KMS-11 (cell line): ENCODE measurements around the gene OTUD5.
A peak's percentile ranks its signal among the peaks of the same experiment; 100 is the strongest.

ENCODE experiments used
- H2AFZ ChIP-seq: fragments of 200-600 bp; sonication (generic); 2 replicates; pipeline ENCODE4 v1.6.1; 2016; ENCODE audit warnings: antibody characterized with exemption, mixed run types, low read depth
- H3K27ac ChIP-seq: fragments of 200-600 bp; sonication (generic); 2 replicates; pipeline ENCODE4 v1.6.1; 2016; ENCODE audit warnings: mild to moderate bottlenecking, mixed run types
- H3K27me3 ChIP-seq: fragments of 200-600 bp; sonication (generic); 2 replicates; pipeline ENCODE4 v1.6.1; 2017; ENCODE audit warnings: mild to moderate bottlenecking, low read depth, mixed run types, moderate library complexity; ENCODE audit not compliant: insufficient read depth
- H3K36me3 ChIP-seq: fragments of 200-600 bp; sonication (generic); 2 replicates; pipeline ENCODE4 v1.6.1; 2017; ENCODE audit warnings: mild to moderate bottlenecking, mixed run types; ENCODE audit not compliant: insufficient read depth
- H3K4me1 ChIP-seq: fragments of 200-600 bp; sonication (generic); 2 replicates; pipeline ENCODE4 v1.6.1; 2016; ENCODE audit warnings: mild to moderate bottlenecking, low read depth, mixed run types; ENCODE audit not compliant: poor library complexity, severe bottlenecking
- H3K4me2 ChIP-seq: fragments of 200-600 bp; sonication (generic); 2 replicates; pipeline ENCODE4 v1.7.0; 2016; ENCODE audit warnings: mild to moderate bottlenecking, mixed run types
- H3K4me3 ChIP-seq: fragments of 200-600 bp; sonication (generic); IDR thresholded peaks from 2 replicates; pipeline ENCODE4 v1.6.1; 2017; ENCODE audit warnings: low read depth, low read length, mixed read lengths; ENCODE audit not compliant: insufficient read depth
- H3K79me2 ChIP-seq: fragments of 200-600 bp; sonication (generic); 2 replicates; pipeline ENCODE4 v1.6.1; 2016; ENCODE audit warnings: low read depth, mixed run types; ENCODE audit not compliant: insufficient read depth
- H3K9ac ChIP-seq: fragments of 200-600 bp; sonication (generic); 2 replicates; pipeline ENCODE4 v1.6.1; 2016; ENCODE audit warnings: mild to moderate bottlenecking, mixed run types
- H4K20me1 ChIP-seq: fragments of 200-600 bp; sonication (generic); 2 replicates; pipeline ENCODE4 v1.6.1; 2016; ENCODE audit warnings: mild to moderate bottlenecking, mixed run types; ENCODE audit not compliant: insufficient read depth
- CTCF ChIP-seq: fragments of 200-600 bp; sonication (generic); conservative IDR thresholded peaks from 2 replicates; pipeline ENCODE4 v1.6.1; 2017; ENCODE audit warnings: low read depth, mild to moderate bottlenecking, antibody characterized with exemption, low read length, moderate library complexity, mixed read lengths

OTUD5 gene

GRCh38 chrX:48899078-48899410 lies 58.4 kb downstream of the OTUD5 start:
- Histone ChIP-seq H3K4me3 (no peak overlapping the region), H3K27ac (peak overlapping the region; percentile 91), H3K9ac (peak overlapping the region; percentile 85; the same call in 1 of the 2 replicates)

GRCh38 chrX:48897625-48898306 lies 59.6 kb downstream of the OTUD5 start, which contains the start of the genes PQBP1 and TIMM17B:
Gene PQBP1 (plus strand): TSS chrX:48897930. CDS start chrX:48898510, 580 bp downstream.
Gene TIMM17B (minus strand): TSS chrX:48897768. CDS start chrX:48897749, 19 bp downstream.
- Histone ChIP-seq H4K20me1 (no peaks in the 10 kb centered on the region), H3K4me3 (no peak within 1 kb of the TSS), H3K27me3 (no peaks in the 10 kb centered on the region), H3K36me3 (no peaks in the 10 kb centered on the region), H3K79me2 (peaks cover 33% of the 10 kb centered on the region; the same call in 1 of the 2 replicates), H3K27ac (peak within 1 kb of the TSS; percentile 91), H2AFZ (peak within 1 kb of the TSS; percentile 41; the same call in 1 of the 2 replicates), H3K9ac (peak within 1 kb of the TSS; percentile 85), H3K4me2 (peak within 1 kb of the TSS; percentile 80), H3K4me1 (peaks cover 14% of the 10 kb centered on the region)
- no peak for TF ChIP-seq CTCF

More at GRCh38 chrX:48899078-48899410, 58.4 kb downstream of the OTUD5 start:
- Histone ChIP-seq H3K4me1 (peaks cover 13% of the 10 kb centered on the region), H4K20me1 (no peaks in the 10 kb centered on the region), H3K79me2 (peaks cover 33% of the 10 kb centered on the region; the same call in 1 of the 2 replicates), H3K4me2 (peak overlapping the region; percentile 80), H3K27me3 (no peaks in the 10 kb centered on the region), H2AFZ (no peak overlapping the region), H3K36me3 (no peaks in the 10 kb centered on the region)
- TF ChIP-seq CTCF: no peak

- no peak for TF ChIP-seq CTCF
- H3K4me2 ChIP-seq: peak overlapping the region; percentile 76
- H3K9ac ChIP-seq: peak overlapping the region; percentile 85
- no peak overlapping the region for H3K4me3 ChIP-seq
- peaks cover 33% of the 10 kb centered on the region; the same call in 1 of the 2 replicates for H3K79me2 ChIP-seq
- H3K27ac ChIP-seq: peak overlapping the region; percentile 91
- H3K36me3 ChIP-seq: no peaks in the 10 kb centered on the region
- no peaks in the 10 kb centered on the region for H4K20me1 ChIP-seq
- H3K27me3 ChIP-seq: no peaks in the 10 kb centered on the region
- peak overlapping the region; percentile 41; the same call in 1 of the 2 replicates for H2AFZ ChIP-seq
- peaks cover 20% of the 10 kb centered on the region for H3K4me1 ChIP-seq
Measured at GRCh38 chrX:48897157-48897624, 60.2 kb downstream of the OTUD5 start.

GRCh38 chrX:48896611-48897011 lies 60.8 kb downstream of the OTUD5 start:
- Histone ChIP-seq H2AFZ (no peak overlapping the region), H3K79me2 (peaks cover 33% of the 10 kb centered on the region; the same call in 1 of the 2 replicates), H3K4me3 (no peak overlapping the region), H3K27me3 (no peaks in the 10 kb centered on the region), H3K36me3 (no peaks in the 10 kb centered on the region), H3K4me2 (peak overlapping the region; percentile 76), H4K20me1 (no peaks in the 10 kb centered on the region), H3K9ac (peak overlapping the region; percentile 85; the same call in 1 of the 2 replicates), H3K4me1 (peaks cover 23% of the 10 kb centered on the region), H3K27ac (peak overlapping the region; percentile 91; the same call in 1 of the 2 replicates)
- no peak for TF ChIP-seq CTCF
